ENCODE data around the gene PCDHA2. TPM values are rescaled to one million over a fixed set of nuclear protein-coding genes. Genes with fewer than 3 reads are reported as not detected.

PCDHA2 gene
- 0.99 and 1.6 TPM in 2 replicates for total RNA-seq
- long read RNA-seq = 0 reads

DNA sequence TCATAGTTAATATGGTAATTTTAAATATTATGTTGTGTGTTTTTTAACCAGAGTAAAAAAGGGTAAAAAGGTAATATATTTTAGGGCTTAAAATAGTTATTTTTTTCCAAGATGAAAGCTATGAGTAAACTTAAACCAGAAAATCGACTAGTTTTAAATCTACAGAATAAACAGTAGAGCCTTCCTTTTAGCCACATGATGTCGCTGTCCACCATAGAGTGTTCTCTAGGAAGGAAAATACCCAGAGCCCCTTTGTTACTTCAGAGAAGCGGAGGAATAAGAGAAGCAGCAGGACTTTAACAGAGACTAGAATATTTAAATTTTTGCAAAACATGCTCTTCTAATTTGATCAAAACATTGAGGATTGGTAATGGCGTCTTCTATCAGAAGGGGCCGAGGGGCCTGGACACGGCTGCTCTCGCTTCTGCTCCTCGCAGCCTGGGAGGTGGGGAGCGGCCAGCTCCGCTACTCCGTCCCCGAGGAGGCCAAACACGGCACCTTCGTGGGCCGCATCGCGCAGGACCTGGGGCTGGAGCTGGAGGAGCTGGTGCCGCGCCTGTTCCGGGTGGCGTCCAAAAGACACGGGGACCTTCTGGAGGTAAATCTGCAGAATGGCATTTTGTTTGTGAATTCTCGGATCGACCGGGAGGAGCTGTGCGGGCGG, at the start of gene PCDHA2:
TSS of gene PCDHA2 (plus strand) at position 258 of the 664 bp plus-strand sequence.
- Mint-ChIP-seq H3K9me3 (ENCODE audit: unreplicated experiment) (peaks cover 36% of the 10 kb centered on the region), H3K27ac (ENCODE audit: unreplicated experiment) (no peak within 1 kb of the TSS), H3K4me3 (ENCODE audit: unreplicated experiment) (peak within 1 kb of the TSS; percentile 63), H3K27me3 (ENCODE audit: unreplicated experiment) (no peaks in the 10 kb centered on the region), H3K4me1 (ENCODE audit: unreplicated experiment) (no peaks in the 10 kb centered on the region), H3K36me3 (ENCODE audit: unreplicated experiment) (peaks cover 4% of the 10 kb centered on the region)
- TF ChIP-seq, protein P1, sequence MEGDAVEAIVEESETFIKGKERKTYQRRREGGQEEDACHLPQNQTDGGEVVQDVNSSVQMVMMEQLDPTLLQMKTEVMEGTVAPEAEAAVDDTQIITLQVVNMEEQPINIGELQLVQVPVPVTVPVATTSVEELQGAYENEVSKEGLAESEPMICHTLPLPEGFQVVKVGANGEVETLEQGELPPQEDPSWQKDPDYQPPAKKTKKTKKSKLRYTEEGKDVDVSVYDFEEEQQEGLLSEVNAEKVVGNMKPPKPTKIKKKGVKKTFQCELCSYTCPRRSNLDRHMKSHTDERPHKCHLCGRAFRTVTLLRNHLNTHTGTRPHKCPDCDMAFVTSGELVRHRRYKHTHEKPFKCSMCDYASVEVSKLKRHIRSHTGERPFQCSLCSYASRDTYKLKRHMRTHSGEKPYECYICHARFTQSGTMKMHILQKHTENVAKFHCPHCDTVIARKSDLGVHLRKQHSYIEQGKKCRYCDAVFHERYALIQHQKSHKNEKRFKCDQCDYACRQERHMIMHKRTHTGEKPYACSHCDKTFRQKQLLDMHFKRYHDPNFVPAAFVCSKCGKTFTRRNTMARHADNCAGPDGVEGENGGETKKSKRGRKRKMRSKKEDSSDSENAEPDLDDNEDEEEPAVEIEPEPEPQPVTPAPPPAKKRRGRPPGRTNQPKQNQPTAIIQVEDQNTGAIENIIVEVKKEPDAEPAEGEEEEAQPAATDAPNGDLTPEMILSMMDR (IDR thresholded peaks at IDR 0.05) = peak; percentile 25
- DNase-seq (ENCODE audit: extremely low spot score, unreplicated experiment) = no peak

GRCh38 chr5:140753561-140753960, 41.1 kb upstream of the PCDHA2 start:
- Mint-ChIP-seq H3K27me3 (ENCODE audit: unreplicated experiment) (no peaks in the 10 kb centered on the region), H3K4me3 (ENCODE audit: unreplicated experiment) (no peak overlapping the region), H3K4me1 (ENCODE audit: unreplicated experiment) (no peaks in the 10 kb centered on the region), H3K27ac (ENCODE audit: unreplicated experiment) (no peak overlapping the region), H3K9me3 (ENCODE audit: unreplicated experiment) (peaks cover 71% of the 10 kb centered on the region), H3K36me3 (ENCODE audit: unreplicated experiment) (no peaks in the 10 kb centered on the region)
- TF ChIP-seq, protein P1 (IDR thresholded peaks at IDR 0.05) = no peak
- no peak for DNase-seq (ENCODE audit: extremely low spot score, unreplicated experiment)

- no peak for DNase-seq (ENCODE audit: extremely low spot score, unreplicated experiment)
- no peaks in the 10 kb centered on the region for H3K27me3 Mint-ChIP-seq (ENCODE audit: unreplicated experiment)
- H3K4me3 Mint-ChIP-seq (ENCODE audit: unreplicated experiment) = no peak overlapping the region
- H3K27ac Mint-ChIP-seq (ENCODE audit: unreplicated experiment) = no peak overlapping the region
- no peaks in the 10 kb centered on the region for H3K4me1 Mint-ChIP-seq (ENCODE audit: unreplicated experiment)
- TF ChIP-seq, protein P1 (IDR thresholded peaks at IDR 0.05) = no peak
- peaks cover 46% of the 10 kb centered on the region for H3K9me3 Mint-ChIP-seq (ENCODE audit: unreplicated experiment)
- H3K36me3 Mint-ChIP-seq (ENCODE audit: unreplicated experiment) = peaks cover 3% of the 10 kb centered on the region
Observed at GRCh38 chr5:140764177-140764973, 30.3 kb upstream of the PCDHA2 start.

GRCh38 chr5:140767444-140767843, 27.2 kb upstream of the PCDHA2 start:
- H3K4me3 Mint-ChIP-seq (ENCODE audit: unreplicated experiment) = no peak overlapping the region
- H3K27me3 Mint-ChIP-seq (ENCODE audit: unreplicated experiment) = no peaks in the 10 kb centered on the region
- H3K4me1 Mint-ChIP-seq (ENCODE audit: unreplicated experiment) = no peaks in the 10 kb centered on the region
- DNase-seq (ENCODE audit: extremely low spot score, unreplicated experiment) = no peak
- TF ChIP-seq, protein P1 (IDR thresholded peaks at IDR 0.05) = no peak
- no peaks in the 10 kb centered on the region for H3K36me3 Mint-ChIP-seq (ENCODE audit: unreplicated experiment)
- no peak overlapping the region for H3K27ac Mint-ChIP-seq (ENCODE audit: unreplicated experiment)
- H3K9me3 Mint-ChIP-seq (ENCODE audit: unreplicated experiment) = peaks cover 68% of the 10 kb centered on the region

GRCh38 chr5:140780512-140780911, 14.1 kb upstream of the PCDHA2 start:
- H3K9me3 Mint-ChIP-seq (ENCODE audit: unreplicated experiment) = peaks cover 50% of the 10 kb centered on the region
- no peaks in the 10 kb centered on the region for H3K4me1 Mint-ChIP-seq (ENCODE audit: unreplicated experiment)
- no peaks in the 10 kb centered on the region for H3K36me3 Mint-ChIP-seq (ENCODE audit: unreplicated experiment)
- no peak overlapping the region for H3K27ac Mint-ChIP-seq (ENCODE audit: unreplicated experiment)
- DNase-seq (ENCODE audit: extremely low spot score, unreplicated experiment) = no peak
- no peak overlapping the region for H3K4me3 Mint-ChIP-seq (ENCODE audit: unreplicated experiment)
- H3K27me3 Mint-ChIP-seq (ENCODE audit: unreplicated experiment) = no peaks in the 10 kb centered on the region
- TF ChIP-seq, protein P1 (IDR thresholded peaks at IDR 0.05) = no peak

Measured in osteocyte (in vitro differentiated cells).